ENCODE measurements around the gene NUP210L.
"Not testable (repeated sequence)": the region's sequence is repeated elsewhere in the genome, so short reads cannot be mapped to it uniquely, and the experiment has no call there.

NUP210L gene

GRCh38 chr1:154170547-154171222, 15.8 kb upstream of the NUP210L start:
- DNase-seq (ENCODE audit: low spot score), result no peak

DNA sequence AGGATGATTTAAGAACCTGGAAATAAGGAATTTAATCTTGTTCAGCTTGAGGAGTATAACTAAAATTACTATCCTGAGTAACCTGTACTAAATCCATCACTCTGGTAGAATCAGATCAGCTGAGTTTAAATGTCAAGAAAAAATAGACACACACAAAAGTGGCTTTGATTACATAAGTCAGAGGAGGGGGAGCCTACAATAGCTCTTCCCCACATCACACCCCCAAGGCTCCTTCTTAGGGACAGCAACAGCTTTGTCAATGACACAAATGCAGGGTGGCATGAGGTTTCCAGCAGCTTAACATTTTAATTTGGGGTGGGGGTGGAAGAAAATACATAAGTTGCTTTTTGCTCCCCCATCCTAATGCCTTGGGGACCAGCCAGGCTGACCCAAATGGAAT, 12.6 kb upstream of the NUP210L start:
- DNase-seq (ENCODE audit: low spot score), result no peak

DNA sequence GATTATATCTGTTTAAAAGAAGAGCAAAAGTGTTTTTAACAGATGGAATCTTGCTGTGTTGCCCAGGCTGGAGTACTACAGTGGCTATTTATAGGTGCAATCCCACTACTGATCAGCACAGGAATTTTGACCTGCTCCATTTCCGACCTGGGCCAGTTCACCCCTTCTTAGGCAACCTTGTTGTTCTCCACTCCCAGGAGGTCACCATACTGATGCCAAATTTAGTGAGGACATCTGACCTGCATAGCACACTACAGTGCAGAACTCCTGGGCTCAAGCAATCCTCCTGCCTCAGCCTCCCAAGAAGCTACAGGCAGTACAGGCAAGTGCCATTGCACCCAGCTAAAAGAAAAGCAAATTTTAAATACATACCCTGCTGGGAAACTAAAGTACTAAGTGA, 11.3 kb upstream of the NUP210L start:
- no peak for DNase-seq (ENCODE audit: low spot score)

DNA sequence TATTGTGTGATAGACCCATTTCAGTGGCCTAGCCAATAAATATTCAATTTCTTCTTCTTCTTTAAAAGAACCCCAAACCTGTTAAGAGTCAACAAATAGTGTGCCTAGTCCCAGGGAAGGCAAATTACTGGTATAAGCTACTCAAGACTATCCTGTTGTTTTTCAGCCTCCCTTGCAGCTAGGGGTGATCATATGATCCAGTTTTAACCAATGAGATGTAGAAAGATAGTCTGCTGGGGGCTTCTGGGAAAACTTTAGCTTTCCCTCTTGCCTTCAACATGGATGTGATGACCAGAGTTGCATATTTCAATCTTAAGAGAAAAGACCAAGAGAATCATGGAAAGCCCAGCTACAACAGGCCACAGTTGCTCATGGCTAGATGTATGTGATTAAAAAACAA, 4.7 kb upstream of the NUP210L start:
- no peak for DNase-seq (ENCODE audit: low spot score)

DNA sequence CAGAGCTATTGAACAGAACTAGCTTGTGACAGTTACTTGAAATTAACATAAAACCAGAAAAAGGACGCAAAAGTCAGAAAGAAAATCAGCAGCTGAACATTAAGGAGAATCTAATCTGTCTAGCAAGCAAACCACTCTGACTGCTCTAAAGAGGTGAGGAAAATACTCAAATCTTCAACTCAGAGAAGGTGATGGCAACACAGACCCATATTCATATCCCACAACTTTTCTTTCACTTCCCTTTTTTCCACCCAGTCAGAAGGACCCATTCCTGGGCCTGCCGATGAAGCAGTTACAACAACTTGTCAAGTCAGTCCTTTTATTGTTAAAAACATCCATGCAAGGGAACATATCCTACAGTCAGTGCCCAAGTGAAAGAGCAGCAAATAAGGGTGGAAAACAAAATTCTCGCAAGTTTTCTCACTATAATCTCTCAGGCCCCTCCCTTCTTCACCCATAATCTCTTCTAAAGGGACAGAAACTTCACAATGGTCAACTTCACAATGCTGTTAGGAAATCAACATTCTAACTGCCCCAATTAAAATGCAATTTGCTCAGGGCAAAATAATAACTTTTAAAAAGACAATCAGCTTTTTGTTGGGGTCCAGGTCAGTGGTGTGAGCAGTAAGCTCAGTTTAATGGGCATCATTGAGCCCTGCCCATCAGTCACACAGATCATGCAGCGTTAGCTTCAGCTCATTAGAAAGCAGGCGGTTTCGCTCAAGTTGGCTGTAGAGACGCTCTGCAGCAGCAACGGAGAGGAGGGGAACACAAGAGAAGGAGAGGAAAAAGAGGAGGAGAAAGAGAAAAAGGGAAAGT, 3.6 kb upstream of the NUP210L start:
- DNase-seq (ENCODE audit: low spot score), result no peak

GRCh38 chr1:154157520-154158306, 2.8 kb upstream of the NUP210L start:
- DNase-seq (ENCODE audit: low spot score), result no peak

DNA sequence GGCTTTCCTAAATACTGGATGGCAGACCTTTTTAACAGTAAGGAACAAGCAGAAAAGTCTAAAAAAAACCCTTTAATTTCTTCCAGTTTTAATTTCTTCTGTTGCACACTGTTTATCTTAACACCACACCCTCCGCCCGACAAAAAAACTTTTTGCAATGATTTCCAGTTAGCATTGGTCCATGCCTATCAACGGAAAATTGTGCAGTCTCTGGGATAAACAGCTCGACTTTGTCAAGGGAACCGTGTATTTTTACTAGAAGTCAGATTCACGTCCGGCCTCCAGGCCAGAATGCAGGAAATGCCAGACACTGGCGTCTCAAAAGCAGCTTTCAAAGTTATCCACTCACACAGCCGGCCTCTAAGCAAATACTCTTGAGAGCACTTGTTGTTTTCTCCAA, 378 bp upstream of the NUP210L start:
- peak; percentile 20 for DNase-seq (ENCODE audit: low spot score)

- DNase-seq (ENCODE audit: low spot score), result no peak
Observed at GRCh38 chr1:154154053-154154452, 820 bp downstream of the NUP210L start.

GRCh38 chr1:154151311-154151710, 3.6 kb downstream of the NUP210L start:
- peak; percentile 38 for DNase-seq (ENCODE audit: low spot score)

GRCh38 chr1:154148807-154149206, 6.1 kb downstream of the NUP210L start:
- no peak for DNase-seq (ENCODE audit: low spot score)

- not testable (repeated sequence) for DNase-seq (ENCODE audit: low spot score)
Observed at GRCh38 chr1:154147505-154147904, 7.4 kb downstream of the NUP210L start.

- DNase-seq (ENCODE audit: low spot score), result no peak
Observed at GRCh38 chr1:154145986-154146385, 8.9 kb downstream of the NUP210L start.

GRCh38 chr1:154142358-154142757, 12.5 kb downstream of the NUP210L start:
- DNase-seq (ENCODE audit: low spot score), result no peak

DNA sequence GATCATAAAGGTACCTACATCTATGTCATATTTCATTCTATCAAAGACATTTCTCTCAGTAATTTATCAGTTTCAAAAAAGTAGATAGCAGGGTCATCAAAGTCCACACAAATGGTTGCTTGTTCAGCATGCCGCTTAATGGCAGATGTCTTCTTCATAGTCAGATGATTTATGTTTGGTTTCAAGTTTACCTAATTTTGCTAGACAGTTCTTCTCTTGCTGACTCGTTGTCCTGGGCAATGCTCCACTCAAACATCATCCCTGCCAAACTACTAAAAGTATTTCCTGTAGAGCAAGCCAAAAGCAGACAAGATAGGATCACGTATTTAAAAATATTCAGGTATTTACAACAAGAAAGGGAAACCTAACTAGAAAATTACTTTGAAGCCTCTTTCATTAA, 13.6 kb downstream of the NUP210L start:
- no peak for DNase-seq (ENCODE audit: low spot score)

DNA sequence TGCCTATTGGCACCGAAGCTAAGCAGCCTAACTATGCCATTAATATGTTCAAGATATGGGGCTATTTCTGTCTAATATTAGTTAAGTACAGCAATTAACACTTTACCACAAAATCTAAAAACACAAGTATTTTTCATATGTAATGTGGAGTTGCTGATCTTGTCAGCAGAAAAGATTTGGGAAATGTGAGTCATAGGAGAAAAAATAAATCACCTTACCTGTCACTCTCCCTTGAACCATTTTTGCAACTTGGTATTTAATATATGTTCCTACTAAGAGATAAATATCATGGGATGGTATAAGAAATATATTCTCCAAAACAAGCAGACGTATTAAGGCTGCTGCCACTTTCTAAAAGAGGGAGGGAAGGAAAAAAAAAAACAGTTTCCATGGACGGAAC, 17.0 kb downstream of the NUP210L start:
- DNase-seq (ENCODE audit: low spot score), result no peak

DNA sequence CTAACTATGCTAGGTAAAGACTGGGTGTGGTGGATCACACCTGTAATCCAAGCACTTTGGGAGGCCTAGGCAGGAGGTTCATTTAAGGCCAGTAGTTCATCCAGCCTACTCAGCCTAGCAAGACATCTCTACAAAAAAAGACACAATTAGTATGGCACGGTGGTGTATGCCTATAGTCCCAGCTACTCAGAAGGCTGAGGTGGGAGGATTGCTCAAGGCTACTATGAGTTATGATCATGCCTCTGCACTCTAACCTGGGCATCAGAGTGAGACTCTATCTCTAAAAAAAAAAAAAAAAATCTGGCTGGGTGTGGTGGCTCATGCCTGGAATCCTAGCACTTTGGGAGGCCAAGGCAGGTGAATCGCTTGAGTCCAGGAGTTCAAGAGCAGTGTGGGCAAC, 21.6 kb downstream of the NUP210L start:
- DNase-seq (ENCODE audit: low spot score), result no peak

GRCh38 chr1:154129391-154129970, 25.4 kb downstream of the NUP210L start:
- DNase-seq (ENCODE audit: low spot score), result peak; percentile 10

DNA sequence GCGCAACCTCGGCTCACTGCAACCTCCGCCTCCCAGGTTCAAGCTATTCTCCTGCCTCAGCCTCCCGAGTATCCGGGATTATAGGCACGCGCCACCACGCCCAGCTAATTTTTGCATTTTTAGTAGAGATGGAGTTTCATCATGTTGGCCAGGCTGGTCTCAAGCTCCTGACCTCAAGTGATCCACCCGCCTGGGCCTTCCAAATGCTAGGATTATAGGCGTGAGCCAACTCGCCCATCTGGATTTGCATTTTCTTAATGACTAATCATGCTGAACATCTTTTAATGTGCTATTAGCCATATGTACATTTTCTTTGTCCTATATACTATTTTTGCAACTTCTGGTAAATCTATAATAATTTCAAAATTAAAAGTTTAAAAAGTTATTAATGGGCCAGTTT, 31.7 kb downstream of the NUP210L start:
- DNase-seq (ENCODE audit: low spot score), result not testable (repeated sequence)

DNA sequence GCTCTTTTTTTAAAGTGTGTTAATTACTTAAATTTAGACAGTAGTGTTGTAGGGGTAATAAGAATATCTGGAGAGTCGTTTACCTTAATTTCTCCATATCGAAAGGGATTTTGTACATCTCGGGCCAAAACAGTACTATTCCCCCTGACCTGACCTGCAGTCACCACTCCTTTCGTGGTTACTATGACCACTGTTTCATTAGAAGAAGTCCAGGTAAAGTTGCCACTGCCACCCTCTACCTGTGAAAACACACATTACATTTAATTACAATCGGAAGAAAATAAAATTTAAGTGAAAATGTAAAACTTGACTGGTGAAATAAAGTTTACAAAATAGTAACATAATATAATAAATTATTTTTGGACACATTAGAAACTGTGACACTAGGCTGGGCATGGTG, 37.2 kb downstream of the NUP210L start:
- no peak for DNase-seq (ENCODE audit: low spot score)

GRCh38 chr1:154115180-154115579, 39.7 kb downstream of the NUP210L start:
- no peak for DNase-seq (ENCODE audit: low spot score)

DNA sequence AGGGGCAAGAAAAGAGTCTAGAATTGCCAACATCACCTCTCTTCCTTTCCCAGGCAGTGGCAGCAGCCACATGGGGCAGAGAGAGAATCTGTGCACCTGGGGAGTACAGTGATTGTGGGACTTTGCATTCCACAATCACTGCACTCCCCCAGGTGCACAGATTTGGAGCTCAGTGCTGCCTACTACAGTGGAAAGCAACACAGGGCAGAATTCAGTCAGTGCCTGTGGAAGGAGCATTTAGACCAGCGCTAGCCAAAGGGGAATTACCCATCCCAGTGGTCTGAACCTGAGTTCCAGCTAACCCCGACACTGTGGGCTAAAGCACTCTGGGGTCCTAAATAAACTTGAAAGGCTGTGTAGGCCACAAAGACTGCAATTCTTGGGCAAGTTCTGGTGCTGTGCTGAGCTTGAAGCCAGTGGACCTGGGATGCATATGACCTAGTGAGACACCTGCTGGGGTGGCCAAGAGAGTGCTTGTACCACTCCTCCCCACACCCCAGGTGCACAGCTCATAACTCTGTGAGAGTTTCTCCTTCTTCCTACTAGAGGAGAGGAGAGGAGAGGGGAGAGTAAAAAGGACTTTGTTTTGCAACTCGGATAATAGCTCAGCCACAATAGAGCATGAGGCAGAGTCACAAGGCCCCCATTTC, 50.3 kb downstream of the NUP210L start:
- DNase-seq (ENCODE audit: low spot score), result no peak

- DNase-seq (ENCODE audit: low spot score), result not testable (repeated sequence)
Observed at GRCh38 chr1:154100141-154100540, 54.7 kb downstream of the NUP210L start.

Measured in AG08395 (cell line).